Smooth muscle cell (in vitro differentiated cells): ENCODE measurements around the gene SLC7A4. TPM values are rescaled to one million over a fixed set of nuclear protein-coding genes. Genes with fewer than 3 reads are reported as not detected.

Source experiments
- DNase-seq: peaks from one replicate; lab custom pipeline; 2025; ENCODE audit not compliant: unreplicated experiment; lab: John Stamatoyannopoulos, UW
- H2AFZ ChIP-seq: fragments of 200-600 bp; sonication (generic); 2 replicates; pipeline ENCODE4 v1.6.0; 2016; ENCODE audit warnings: antibody characterized with exemption, low read depth, mild to moderate bottlenecking
- H3F3A ChIP-seq: fragments of 200-600 bp; sonication (generic); 2 replicates; pipeline ENCODE4 v1.6.0; 2017; ENCODE audit warnings: antibody characterized with exemption, low read depth
- H3K27ac ChIP-seq: fragments of 200-600 bp; sonication (generic); 2 replicates; pipeline ENCODE4 v1.5.1; 2016; ENCODE audit warnings: low read depth, mild to moderate bottlenecking
- H3K27me3 ChIP-seq: fragments of 200-600 bp; sonication (generic); 2 replicates; pipeline ENCODE4 v1.6.1; 2016; ENCODE audit warnings: low read depth, mild to moderate bottlenecking
- H3K36me3 ChIP-seq: fragments of 200-600 bp; sonication (generic); 2 replicates; pipeline ENCODE4 v1.5.1; 2016; ENCODE audit warnings: low read depth
- H3K4me1 ChIP-seq: fragments of 200-600 bp; sonication (generic); 2 replicates; pipeline ENCODE4 v1.5.1; 2016; ENCODE audit warnings: low read depth
- H3K4me2 ChIP-seq: fragments of 200-600 bp; sonication (generic); 2 replicates; pipeline ENCODE4 v1.6.0; 2016; ENCODE audit warnings: mild to moderate bottlenecking
- H3K4me3 ChIP-seq: fragments of 200-600 bp; sonication (generic); 2 replicates; pipeline ENCODE4 v1.5.1; 2016; ENCODE audit warnings: mild to moderate bottlenecking
- H3K79me2 ChIP-seq: fragments of 200-600 bp; sonication (generic); 2 replicates; pipeline ENCODE4 v1.6.0; 2016; ENCODE audit warnings: low read depth, mild to moderate bottlenecking
- H3K9ac ChIP-seq: fragments of 200-600 bp; sonication (generic); 2 replicates; pipeline ENCODE4 v1.6.0; 2016; ENCODE audit warnings: low read depth
- H3K9me3 ChIP-seq: fragments of 200-600 bp; sonication (generic); replicated peaks from 2 replicates; pipeline ENCODE4 v1.5.1; 2016; ENCODE audit warnings: low read depth
- H4K20me1 ChIP-seq: fragments of 200-600 bp; sonication (generic); 2 replicates; pipeline ENCODE4 v1.6.0; 2016; ENCODE audit warnings: low read depth
- CTCF ChIP-seq: fragments of 200-600 bp; sonication (generic); IDR thresholded peaks from 2 replicates; pipeline ENCODE4 v1.5.1; 2017; ENCODE audit warnings: borderline replicate concordance, mild to moderate bottlenecking, antibody characterized with exemption; ENCODE audit not compliant: insufficient read depth, poor library complexity, severe bottlenecking
- WGBS: methylation state at CpG from one replicate; pipeline ENCODE4 v1.1.7; 2016; ENCODE audit warnings: low lambda C conversion rate; 5-methylcytosine and 5-hydroxymethylcytosine counted together
- polyA plus RNA-seq: library from polyadenylated mRNA; unstranded; fragments of >200 nt; fragmentation: Nextera tagmentation; extraction: Ambion mirVana; gene quantifications from 2 replicates; pipeline ENCODE4 v1.2.1, GENCODE V29; 2016
- total RNA-seq: library from RNA; depleted of rRNA; stranded (reverse); fragments of >200 nt; gene quantifications from 2 replicates; pipeline ENCODE4 v1.2.3, GENCODE V29; 2014

The SLC7A4 gene
- total and polyA plus RNA-seq, 2 experiments from 2014 or later: 0.30 to 1.5 TPM

GRCh38 chr22:21030032-21030431, 2.3 kb downstream of the SLC7A4 start:
- Histone ChIP-seq H3K79me2 (no peaks in the 10 kb centered on the region), H3K9ac (no peak overlapping the region), H3K9me3 (no peaks in the 10 kb centered on the region), H2AFZ (no peak overlapping the region), H4K20me1 (no peaks in the 10 kb centered on the region), H3K27ac (no peak overlapping the region), H3K27me3 (peaks cover 17% of the 10 kb centered on the region), H3K4me1 (peaks cover 3% of the 10 kb centered on the region), H3F3A (no peaks in the 10 kb centered on the region), H3K36me3 (no peaks in the 10 kb centered on the region), H3K4me2 (no peak overlapping the region), H3K4me3 (no peak overlapping the region)
- WGBS: 94% methylated on average over 15 of the region's 15 CpGs
- TF ChIP-seq CTCF: no peak
- DNase-seq: no peak

- H3K4me3 ChIP-seq: no peak overlapping the region
- no peaks in the 10 kb centered on the region for H3K79me2 ChIP-seq
- no peaks in the 10 kb centered on the region for H3F3A ChIP-seq
- no peak overlapping the region for H2AFZ ChIP-seq
- H3K36me3 ChIP-seq: no peaks in the 10 kb centered on the region
- H3K27me3 ChIP-seq: peaks cover 17% of the 10 kb centered on the region
- no peaks in the 10 kb centered on the region for H4K20me1 ChIP-seq
- peaks cover 3% of the 10 kb centered on the region for H3K4me1 ChIP-seq
- no peak for DNase-seq
- no peak overlapping the region for H3K4me2 ChIP-seq
- H3K27ac ChIP-seq: no peak overlapping the region
- no peaks in the 10 kb centered on the region for H3K9me3 ChIP-seq
- no peak for TF ChIP-seq CTCF
- H3K9ac ChIP-seq: no peak overlapping the region
- 86% methylated on average over 12 of the region's 12 CpGs for whole genome bisulfite sequencing
Measured at GRCh38 chr22:21029486-21030025, 2.8 kb downstream of the SLC7A4 start.

GRCh38 chr22:21028277-21029251, 3.8 kb downstream of the SLC7A4 start:
- Histone ChIP-seq H2AFZ (no peak overlapping the region), H3K79me2 (no peaks in the 10 kb centered on the region), H3F3A (no peaks in the 10 kb centered on the region), H3K9ac (no peak overlapping the region), H3K27ac (no peak overlapping the region), H3K4me3 (no peak overlapping the region), H3K36me3 (no peaks in the 10 kb centered on the region), H3K4me2 (no peak overlapping the region), H4K20me1 (no peaks in the 10 kb centered on the region), H3K27me3 (peaks cover 17% of the 10 kb centered on the region), H3K9me3 (no peaks in the 10 kb centered on the region), H3K4me1 (peaks cover 3% of the 10 kb centered on the region)
- 95% methylated on average over 13 of the region's 13 CpGs for WGBS
- TF ChIP-seq CTCF: no peak
- no peak for DNase-seq
